H9 (cell line): ENCODE results near the gene OTOF. TPM values are rescaled to one million over a fixed set of nuclear protein-coding genes. Genes with fewer than 3 reads are reported as not detected.

Experiments
- DNase-seq: peaks from one replicate; pipeline ENCODE4 v3.0.0-alpha.2; 2017
- H2AFZ ChIP-seq: one replicate; pipeline ENCODE4 v1.6.1; 2013; ENCODE audit warnings: mild to moderate bottlenecking, low read length, control low read depth, moderate library complexity
- H2AK5ac ChIP-seq: 2 replicates; pipeline ENCODE4 v1.6.1; 2013; ENCODE audit warnings: low read length, control low read depth, mixed read lengths; ENCODE audit not compliant: insufficient read length
- H2BK120ac ChIP-seq: one replicate; pipeline ENCODE4 v1.6.1; 2013; ENCODE audit warnings: low read depth, mild to moderate bottlenecking, low read length, control low read depth, inconsistent platforms; ENCODE audit not compliant: poor library complexity, severe bottlenecking
- H2BK12ac ChIP-seq: 2 replicates; pipeline ENCODE4 v1.6.1; 2013; ENCODE audit warnings: low read length, control low read depth, mixed read lengths, low read depth; ENCODE audit not compliant: insufficient read length
- H2BK15ac ChIP-seq: 2 replicates; pipeline ENCODE4 v1.6.1; 2013; ENCODE audit warnings: low read depth, low read length, control low read depth
- H2BK20ac ChIP-seq: one replicate; pipeline ENCODE4 v1.6.1; 2013; ENCODE audit warnings: low read depth, mild to moderate bottlenecking, low read length, control low read depth, inconsistent platforms; ENCODE audit not compliant: poor library complexity, severe bottlenecking
- H2BK5ac ChIP-seq: 2 replicates; pipeline ENCODE4 v1.6.1; 2013; ENCODE audit warnings: low read length, control low read depth, mixed read lengths; ENCODE audit not compliant: insufficient read length
- H3K14ac ChIP-seq: 2 replicates; pipeline ENCODE4 v1.6.1; 2013; ENCODE audit warnings: low read length, control low read depth; ENCODE audit not compliant: insufficient read depth
- H3K18ac ChIP-seq: 2 replicates; pipeline ENCODE4 v1.6.1; 2013; ENCODE audit warnings: low read depth, mild to moderate bottlenecking, mixed read lengths, low read length, control low read depth; ENCODE audit not compliant: insufficient read length
- H3K23ac ChIP-seq: 2 replicates; pipeline ENCODE4 v1.6.1; 2013; ENCODE audit warnings: low read length, control low read depth, mixed read lengths, low read depth; ENCODE audit not compliant: insufficient read length
- H3K23me2 ChIP-seq: 2 replicates; pipeline ENCODE4 v1.6.1; 2013; ENCODE audit warnings: low read depth, mild to moderate bottlenecking, mixed read lengths, low read length, control low read depth; ENCODE audit not compliant: insufficient read length, poor library complexity, severe bottlenecking
- H3K27ac ChIP-seq: 2 replicates; pipeline ENCODE4 v1.5.1; 2013; ENCODE audit warnings: low read length, control low read depth, mixed read lengths, low read depth; ENCODE audit not compliant: insufficient read length
- H3K27me3 ChIP-seq: 2 replicates; pipeline ENCODE4 v1.6.1; 2013; ENCODE audit warnings: low read length, control low read depth, inconsistent platforms; ENCODE audit not compliant: insufficient read depth
- H3K4ac ChIP-seq: 2 replicates; pipeline ENCODE4 v1.6.1; 2013; ENCODE audit warnings: low read depth, mild to moderate bottlenecking, control low read depth, inconsistent platforms, low read length, moderate library complexity
- H3K4me1 ChIP-seq: 2 replicates; pipeline ENCODE4 v1.6.1; 2013; ENCODE audit warnings: low read length, control low read depth, inconsistent platforms; ENCODE audit not compliant: insufficient read depth
- H3K4me2 ChIP-seq: 2 replicates; pipeline ENCODE4 v1.6.1; 2013; ENCODE audit warnings: low read length, control low read depth, mixed read lengths; ENCODE audit not compliant: insufficient read length, insufficient read depth
- H3K56ac ChIP-seq: 2 replicates; pipeline ENCODE4 v1.6.1; 2013; ENCODE audit warnings: low read depth, mild to moderate bottlenecking, mixed read lengths, low read length, control low read depth; ENCODE audit not compliant: insufficient read length
- H3K79me1 ChIP-seq: 2 replicates; pipeline ENCODE4 v1.6.1; 2013; ENCODE audit warnings: low read depth, mild to moderate bottlenecking, moderate library complexity, low read length, control low read depth, inconsistent platforms; ENCODE audit not compliant: insufficient read depth, poor library complexity, severe bottlenecking
- H3K79me2 ChIP-seq: 2 replicates; pipeline ENCODE4 v1.6.1; 2013; ENCODE audit warnings: low read length, control low read depth, inconsistent platforms; ENCODE audit not compliant: insufficient read depth
- H3K9ac ChIP-seq: 2 replicates; pipeline ENCODE4 v1.6.1; 2013; ENCODE audit warnings: low read length, control low read depth, mixed read lengths; ENCODE audit not compliant: insufficient read length; ENCODE audit errors: extremely low read depth
- H3K9me3 ChIP-seq: one replicate; pipeline ENCODE4 v1.6.1; 2013; ENCODE audit warnings: low read depth, low read length, inconsistent platforms; ENCODE audit not compliant: control insufficient read depth
- H3T11ph ChIP-seq: one replicate; pipeline ENCODE4 v1.6.1; 2013; ENCODE audit warnings: mild to moderate bottlenecking, low read length, control low read depth, inconsistent platforms
- H4K20me1 ChIP-seq: one replicate; pipeline ENCODE4 v1.6.1; 2013; ENCODE audit not compliant: control insufficient read depth, insufficient read length, insufficient read depth
- H4K5ac ChIP-seq: 2 replicates; pipeline ENCODE4 v1.6.1; 2013; ENCODE audit warnings: low read depth, mild to moderate bottlenecking, mixed read lengths, low read length, control low read depth; ENCODE audit not compliant: insufficient read length
- H4K8ac ChIP-seq: replicated peaks from 2 replicates; pipeline ENCODE4 v1.6.1; 2013; ENCODE audit warnings: low read length, control low read depth, mixed read lengths, low read depth; ENCODE audit not compliant: insufficient read length
- H4K91ac ChIP-seq: 2 replicates; pipeline ENCODE4 v1.6.1; 2013; ENCODE audit warnings: low read depth, mild to moderate bottlenecking, moderate library complexity, mixed read lengths, low read length, control low read depth; ENCODE audit not compliant: insufficient read length
- H3K27ac Mint-ChIP-seq, 3 experiments: 2 replicates in 2 of 3; 3 replicates in 1 of 3; pipeline ENCODE4 v1.8.0; 2020 to 2021; ENCODE audit warnings: mixed read lengths in 3 of 3, mild to moderate bottlenecking in 1 of 3, moderate library complexity in 1 of 3
- H3K27me3 Mint-ChIP-seq: 2 replicates; pipeline ENCODE4 v1.8.0; 2021; ENCODE audit warnings: low read depth, mild to moderate bottlenecking, moderate library complexity, mixed read lengths
- H3K36me3 Mint-ChIP-seq, 3 experiments: 2 replicates in 2 of 3; 3 replicates in 1 of 3; pipeline ENCODE4 v1.8.0; 2020 to 2021; ENCODE audit warnings: low read depth in 3 of 3, mixed read lengths in 3 of 3; ENCODE audit not compliant: insufficient read depth in 1 of 3
- H3K4me1 Mint-ChIP-seq, 2 experiments: 2 replicates each; pipeline ENCODE4 v1.8.0; 2020; ENCODE audit warnings: mixed read lengths in 2 of 2
- H3K4me3 Mint-ChIP-seq, 2 experiments: 2 replicates in 1 of 2; 3 replicates in 1 of 2; pipeline ENCODE4 v1.8.0; 2020 to 2021; ENCODE audit warnings: mild to moderate bottlenecking in 2 of 2, mixed read lengths in 2 of 2, moderate library complexity in 1 of 2
- H3K9me3 Mint-ChIP-seq, 2 experiments: 2 replicates in 1 of 2; 3 replicates in 1 of 2; pipeline ENCODE4 v1.8.0; 2020; ENCODE audit warnings: mild to moderate bottlenecking in 2 of 2, mixed read lengths in 2 of 2, moderate library complexity in 1 of 2
- CTCF ChIP-seq: fragments of 200-600 bp; sonication (generic); conservative IDR thresholded peaks from 3 replicates; pipeline ENCODE4 v1.8.0; 2021; ENCODE audit warnings: antibody characterized with exemption, mild to moderate bottlenecking
- WGBS: extraction: QIAGEN DNeasy Blood & Tissue Kit; methylation state at CpG from one replicate; pipeline ENCODE4 v1.1.7; 2013; ENCODE audit warnings: missing lambda C conversion rate, low lambda C conversion rate, mixed read lengths; ENCODE audit not compliant: insufficient read length; ENCODE audit errors: extremely low coverage; 5-methylcytosine and 5-hydroxymethylcytosine counted together
- total RNA-seq: library from RNA; stranded (reverse); gene quantifications from 2 replicates; pipeline ENCODE4 v1.2.1, GENCODE V29; 2021

OTOF gene
- total RNA-seq, 1 experiment from 2014 or later = 0.35 TPM

- no peak overlapping the region for H2BK12ac ChIP-seq
- no peak overlapping the region for H4K8ac ChIP-seq
- Mint-ChIP-seq H3K27ac (no peak overlapping the region), H3K4me1 (peaks cover 14% of the 10 kb centered on the region in 2 experiments), H3K4me3 (no peak overlapping the region), H3K9me3 (no peaks in the 10 kb centered on the region), H3K36me3 (no peaks in the 10 kb centered on the region), H3K27me3 (peaks cover 10% of the 10 kb centered on the region)
- no peak for TF ChIP-seq CTCF
- no peak overlapping the region for H3K9ac ChIP-seq
- no peak overlapping the region for H4K91ac ChIP-seq
- H3K56ac ChIP-seq = no peak overlapping the region
- no peaks in the 10 kb centered on the region for H3K79me2 ChIP-seq
- no peaks in the 10 kb centered on the region for H3K4me1 ChIP-seq
- 100% methylated on average over 1 of the region's 1 CpG for WGBS
- H3K27ac ChIP-seq = no peak overlapping the region
- no peaks in the 10 kb centered on the region for H3K27me3 ChIP-seq
- no peaks in the 10 kb centered on the region for H3K9me3 ChIP-seq
- H3K23me2 ChIP-seq = no peaks in the 10 kb centered on the region
- no peak overlapping the region for H2BK15ac ChIP-seq
- H4K20me1 ChIP-seq = no peaks in the 10 kb centered on the region
- no peak overlapping the region for H3T11ph ChIP-seq
- no peak for DNase-seq
- H2BK20ac ChIP-seq = no peak overlapping the region
- no peak overlapping the region for H2AFZ ChIP-seq
- H3K4ac ChIP-seq = no peak overlapping the region
- H4K5ac ChIP-seq = no peak overlapping the region
- no peak overlapping the region for H3K18ac ChIP-seq
- no peak overlapping the region for H3K14ac ChIP-seq
- no peak overlapping the region for H3K4me2 ChIP-seq
- H2AK5ac ChIP-seq = no peak overlapping the region
- no peak overlapping the region for H2BK120ac ChIP-seq
- H3K79me1 ChIP-seq = no peaks in the 10 kb centered on the region
- no peak overlapping the region for H2BK5ac ChIP-seq
- no peak overlapping the region for H3K23ac ChIP-seq
Observed at GRCh38 chr2:26526105-26526504, 48.2 kb upstream of the OTOF start.
